Inflammatory macrophage (primary cell): ENCODE data around the gene MPP3.
"Not testable (repeated sequence)": the region's sequence is repeated elsewhere in the genome, so short reads cannot be mapped to it uniquely, and the experiment has no call there.

ENCODE experiments used
- DNase-seq, 2 donors: peaks; one replicate each; pipeline ENCODE4 v3.0.0-alpha.2; 2020 to 2022
- total RNA-seq, 18 experiments: gene quantifications; one replicate each; lab custom pipeline; 2026; ENCODE audit warnings: mixed read lengths in 6 of 18, inconsistent platforms in 2 of 18; lab: John Stamatoyannopoulos, UW

MPP3 gene, protein sequence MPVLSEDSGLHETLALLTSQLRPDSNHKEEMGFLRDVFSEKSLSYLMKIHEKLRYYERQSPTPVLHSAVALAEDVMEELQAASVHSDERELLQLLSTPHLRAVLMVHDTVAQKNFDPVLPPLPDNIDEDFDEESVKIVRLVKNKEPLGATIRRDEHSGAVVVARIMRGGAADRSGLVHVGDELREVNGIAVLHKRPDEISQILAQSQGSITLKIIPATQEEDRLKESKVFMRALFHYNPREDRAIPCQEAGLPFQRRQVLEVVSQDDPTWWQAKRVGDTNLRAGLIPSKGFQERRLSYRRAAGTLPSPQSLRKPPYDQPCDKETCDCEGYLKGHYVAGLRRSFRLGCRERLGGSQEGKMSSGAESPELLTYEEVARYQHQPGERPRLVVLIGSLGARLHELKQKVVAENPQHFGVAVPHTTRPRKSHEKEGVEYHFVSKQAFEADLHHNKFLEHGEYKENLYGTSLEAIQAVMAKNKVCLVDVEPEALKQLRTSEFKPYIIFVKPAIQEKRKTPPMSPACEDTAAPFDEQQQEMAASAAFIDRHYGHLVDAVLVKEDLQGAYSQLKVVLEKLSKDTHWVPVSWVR
- total RNA-seq = 0.08 to 1.7 (median 0.62) reads per million in 18 experiments

- peak; percentile 27 to 32 for DNase-seq
These were observed at the start of gene MPP3 for GRCh38 chr17:43832976-43833829. Gene MPP3, minus strand, starts transcription at chr17:43833146. Its CDS starts 1,240 bp downstream, at chr17:43831906.

- DNase-seq = no peak
These were observed 49.0 kb upstream of the MPP3 start for GRCh38 chr17:43881758-43882505.

DNA sequence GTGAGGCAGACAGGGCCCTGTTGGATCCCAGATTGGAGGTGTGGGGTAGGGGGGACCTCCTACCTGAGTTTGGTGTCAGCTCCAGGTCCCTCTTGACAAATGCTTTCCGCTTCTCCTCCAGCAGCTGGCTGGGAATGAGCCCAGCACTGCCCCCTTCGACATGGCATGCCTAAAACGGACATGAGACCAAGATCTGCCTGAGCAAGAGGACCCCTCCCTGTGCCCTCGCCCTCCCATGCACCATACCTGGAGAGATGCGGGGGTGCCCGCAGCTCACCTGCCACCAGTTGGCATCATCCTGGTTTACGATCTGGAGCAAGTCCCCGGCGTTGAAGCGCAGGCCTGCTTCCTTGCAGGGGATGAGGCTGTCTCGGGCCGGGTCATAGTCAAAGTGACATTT is 48.2 kb upstream of the MPP3 start:
- no peak for DNase-seq

DNA sequence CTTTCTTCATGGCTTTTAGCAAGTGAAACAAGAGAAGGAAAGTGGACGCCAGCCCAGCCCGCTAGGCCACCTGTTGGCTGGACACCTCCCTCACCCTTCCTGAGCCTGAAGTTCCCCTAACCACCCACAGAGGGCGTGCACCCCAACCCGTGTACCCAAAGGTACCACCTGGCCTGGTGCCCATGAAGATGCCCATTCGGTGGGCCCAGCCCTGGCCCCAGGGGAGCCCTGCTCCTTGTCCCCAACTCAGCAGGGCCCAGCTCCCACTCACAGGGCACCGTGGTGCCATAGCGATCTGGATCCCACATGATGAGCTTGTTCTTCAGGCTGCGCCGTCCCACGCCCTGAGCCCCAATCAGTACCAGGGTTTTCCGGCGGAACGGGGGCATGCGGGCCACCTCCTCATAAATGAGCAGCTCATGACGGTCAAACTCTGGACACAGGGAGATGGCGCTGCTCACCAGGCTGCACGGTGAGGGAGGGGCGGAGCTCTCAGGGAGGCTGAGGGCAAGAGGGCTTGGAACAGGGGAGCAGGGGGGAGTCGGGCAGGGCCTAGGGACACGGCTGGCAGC is 47.6 kb upstream of the MPP3 start:
- peak; percentile 4 to 14 for DNase-seq

DNA sequence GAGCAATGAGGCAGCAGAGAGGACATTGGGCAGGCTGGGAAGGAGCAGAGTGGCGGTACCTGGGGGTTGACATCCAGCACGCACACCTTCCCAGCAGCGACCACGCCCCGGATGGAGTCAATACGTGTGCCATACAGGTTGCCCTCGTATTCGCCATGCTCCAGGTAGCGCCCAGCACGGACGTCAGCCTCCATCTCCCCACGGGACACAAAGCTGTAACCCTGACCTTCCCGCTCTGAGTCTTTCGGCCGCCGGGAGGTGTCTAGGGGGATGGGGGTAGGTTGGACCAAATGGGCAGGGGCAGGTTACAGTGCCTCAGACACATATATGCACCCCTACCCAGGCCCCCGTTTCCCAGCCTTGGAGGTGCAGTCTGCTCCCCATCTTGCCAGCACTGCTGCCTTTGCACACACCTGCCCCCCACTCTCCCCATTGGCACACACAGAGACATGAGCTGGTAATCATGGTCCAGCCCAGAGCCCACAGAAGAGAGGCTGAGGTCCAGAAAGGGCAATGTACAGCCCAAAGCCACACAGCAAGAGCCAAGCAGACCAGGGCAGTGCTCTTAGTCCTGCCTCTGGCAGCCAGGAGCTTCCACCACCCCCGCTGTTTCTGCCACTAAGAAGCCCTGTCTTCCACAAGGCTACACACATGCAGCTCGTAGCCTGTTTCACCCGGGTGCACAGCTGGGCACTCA is 46.9 kb upstream of the MPP3 start:
- DNase-seq = no peak

DNA sequence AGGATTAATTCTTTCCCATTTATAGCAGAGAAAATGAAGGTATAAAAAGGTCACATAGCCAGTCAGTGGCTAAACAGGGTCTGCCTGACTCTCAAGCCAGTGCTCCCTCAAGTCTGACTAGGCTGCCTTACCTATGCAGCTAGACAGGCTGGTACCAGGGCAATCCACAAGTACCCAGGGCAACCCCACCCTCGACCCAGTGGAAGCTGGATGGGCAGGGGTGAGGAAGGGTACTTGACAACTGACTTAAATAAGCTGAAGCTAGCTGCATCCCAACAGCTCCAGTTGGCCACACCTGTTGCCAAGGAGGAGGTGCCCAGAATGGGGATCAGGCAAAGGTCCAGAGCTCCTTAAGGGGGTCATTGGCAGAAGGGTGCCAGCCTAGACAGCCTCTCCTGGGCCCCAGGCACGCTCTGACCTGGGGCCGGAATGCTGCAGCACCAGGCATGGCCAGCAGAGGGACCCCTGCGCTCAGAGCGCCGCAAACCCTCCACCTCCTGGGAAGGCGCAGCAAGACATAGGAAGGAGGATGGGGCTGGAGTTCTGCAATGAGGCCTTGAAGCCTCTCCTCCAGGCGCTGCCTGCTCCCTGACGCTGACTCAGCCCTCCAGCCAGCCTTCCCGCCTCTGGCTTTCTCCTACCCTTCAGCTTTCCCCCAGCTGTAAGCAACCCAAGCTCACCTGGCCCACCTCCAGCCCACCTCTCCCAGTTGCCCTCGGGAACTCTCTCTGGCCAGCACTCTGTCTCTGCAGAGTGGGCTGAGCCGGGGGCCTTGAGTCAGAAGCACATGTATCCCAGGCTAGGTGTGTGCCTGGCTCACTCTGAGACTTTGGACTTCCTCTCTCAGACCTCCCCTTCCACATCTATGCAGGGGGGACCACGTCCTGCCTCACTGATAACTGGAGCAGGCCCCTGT is 45.6 kb upstream of the MPP3 start:
- DNase-seq = peak; percentile 68 to 75

DNA sequence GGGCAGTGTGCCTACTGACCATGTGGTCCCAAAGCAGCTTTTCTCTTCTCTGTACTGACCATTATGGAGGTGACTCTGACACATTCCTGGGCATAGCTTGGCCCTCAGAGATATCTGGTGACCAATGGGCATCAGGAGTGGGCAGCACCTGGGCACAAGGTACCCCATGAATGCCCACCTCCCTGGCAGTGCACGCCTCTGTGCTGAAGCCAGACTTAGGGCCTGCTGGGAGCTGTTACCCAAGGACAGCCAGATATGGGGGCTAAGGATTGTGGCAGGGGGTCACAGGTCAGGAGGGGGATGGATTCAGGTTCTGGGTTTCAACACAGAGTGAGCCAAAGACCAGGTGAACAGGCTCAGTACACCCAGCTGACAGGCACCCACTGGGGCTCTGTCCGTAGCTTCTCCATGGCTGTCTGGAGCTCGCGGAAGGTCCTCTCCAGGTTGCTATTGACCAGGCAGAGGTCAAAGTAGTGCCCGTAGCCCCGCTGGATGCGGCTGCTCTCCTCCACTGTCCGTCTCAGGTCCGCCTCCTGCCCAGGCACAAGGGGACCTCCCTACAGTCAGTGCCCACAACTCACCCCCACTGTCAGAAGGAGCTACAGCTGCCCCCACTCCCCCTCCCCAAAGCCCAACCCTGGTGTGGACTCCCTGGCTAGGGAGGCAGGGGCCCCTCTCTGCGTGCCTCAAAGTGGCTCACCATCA is 44.7 kb upstream of the MPP3 start:
- DNase-seq = no peak

DNA sequence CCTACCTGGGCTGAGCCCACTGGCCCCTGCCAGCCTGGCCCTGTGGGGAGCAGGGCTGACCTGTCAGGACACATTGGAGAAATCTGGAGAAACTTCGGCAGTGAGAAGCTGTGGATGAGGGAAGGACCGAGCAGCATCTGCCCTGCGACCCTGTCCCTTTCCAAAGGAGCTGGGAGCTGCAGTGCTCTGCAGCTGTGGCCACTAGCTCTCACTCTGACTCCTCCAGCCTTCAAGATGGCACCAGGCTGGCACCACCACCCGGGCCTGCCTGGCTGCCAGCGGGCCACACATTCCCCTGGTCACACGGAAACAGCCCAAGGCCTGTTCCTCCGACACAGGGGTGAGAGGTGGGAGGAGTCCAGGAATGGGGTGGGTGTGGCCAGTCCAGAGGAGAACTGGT is 44.1 kb upstream of the MPP3 start:
- DNase-seq = no peak

GRCh38 chr17:43875476-43876147 is 42.7 kb upstream of the MPP3 start:
- no peak for DNase-seq

DNA sequence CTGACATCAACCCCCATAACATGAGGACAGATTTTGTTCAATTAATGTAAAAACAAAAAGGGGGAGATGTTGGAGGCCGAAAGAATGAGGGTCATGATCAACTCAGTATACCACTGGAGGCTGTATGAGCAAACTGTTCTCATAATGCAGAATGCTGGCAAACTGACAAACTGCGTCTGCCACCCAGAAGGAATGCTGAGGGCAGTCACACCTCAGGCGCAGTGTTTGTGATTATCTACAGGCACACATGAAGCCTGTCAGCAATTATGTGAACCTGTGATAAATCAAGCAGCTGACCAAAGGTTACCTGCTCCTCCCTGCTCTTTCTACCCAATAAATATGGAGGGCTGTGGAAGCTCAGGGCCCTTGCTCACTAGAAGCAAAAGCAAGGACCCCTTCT is 41.3 kb upstream of the MPP3 start:
- no peak for DNase-seq

DNA sequence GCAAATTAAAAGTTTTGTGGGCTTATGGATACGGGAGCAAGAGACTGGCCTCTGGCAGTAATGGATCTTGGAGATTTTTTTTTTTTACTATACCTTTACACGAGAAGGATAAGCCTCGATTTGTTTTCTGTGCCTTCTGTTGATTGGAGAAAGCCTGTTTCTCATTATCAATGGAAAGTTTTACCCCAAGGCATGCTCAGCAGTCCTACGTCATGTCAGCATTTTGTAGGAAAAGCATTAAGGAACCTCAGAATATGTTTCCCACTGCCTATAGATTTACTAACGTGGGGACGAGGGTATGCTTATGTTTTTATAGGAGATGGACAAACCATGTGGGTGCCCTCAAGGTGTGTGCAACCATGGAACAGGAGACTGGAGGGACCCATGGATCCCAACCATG is 40.9 kb upstream of the MPP3 start:
- no peak for DNase-seq

DNA sequence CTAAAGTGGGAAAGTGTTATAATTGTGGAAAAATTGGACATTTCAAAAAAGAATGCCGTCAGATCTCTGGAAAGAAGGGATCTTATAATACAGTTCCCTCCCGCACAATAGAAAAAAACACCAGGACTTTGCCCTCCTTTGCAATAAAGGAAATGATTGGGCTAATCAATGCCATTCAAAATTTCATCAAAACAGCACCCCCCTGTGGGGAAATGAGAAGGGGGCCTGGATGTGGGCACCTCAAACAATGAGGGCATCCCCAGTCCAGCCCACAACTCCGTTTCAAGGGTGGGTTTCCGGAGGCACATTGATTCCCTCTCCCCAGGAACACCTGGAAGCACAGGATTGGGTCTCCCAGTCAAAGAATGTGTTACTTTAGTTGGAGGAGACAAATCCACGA is 40.1 kb upstream of the MPP3 start:
- DNase-seq = no peak

DNA sequence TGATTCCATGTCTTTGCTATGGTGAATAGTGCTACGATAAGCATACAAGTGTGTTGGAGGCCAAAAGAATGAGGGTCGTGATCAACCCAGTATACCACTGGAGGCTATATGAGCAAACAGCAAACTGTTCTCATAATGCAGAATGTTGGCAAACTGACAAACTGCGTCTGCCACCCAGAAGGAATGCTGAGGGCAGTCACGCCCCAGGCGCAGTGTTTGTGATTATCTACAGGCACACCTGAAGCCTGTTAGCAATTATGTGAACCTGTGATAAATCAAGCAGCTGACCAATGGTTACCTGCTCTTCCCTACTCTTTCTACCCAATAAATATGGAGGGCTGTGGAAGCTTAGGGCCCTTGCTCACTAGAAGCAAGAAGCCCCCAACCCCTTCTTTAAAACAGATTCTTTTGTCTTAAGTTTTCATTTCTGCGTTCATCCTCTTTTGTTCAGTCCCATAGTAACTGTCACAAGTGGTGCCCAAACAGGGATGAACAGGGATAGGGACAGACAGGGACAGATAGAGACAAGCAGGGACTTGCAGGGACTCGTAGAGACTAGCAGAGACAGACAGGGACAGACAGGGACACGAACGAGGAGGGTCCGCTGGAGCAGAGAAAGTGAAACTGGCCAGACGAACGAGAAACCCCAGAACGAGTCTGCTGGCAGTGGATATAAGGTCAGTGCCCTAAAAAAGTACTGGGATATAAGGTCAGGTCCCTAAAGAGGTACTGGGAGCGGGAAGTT is 39.2 kb upstream of the MPP3 start:
- DNase-seq = no peak

DNA sequence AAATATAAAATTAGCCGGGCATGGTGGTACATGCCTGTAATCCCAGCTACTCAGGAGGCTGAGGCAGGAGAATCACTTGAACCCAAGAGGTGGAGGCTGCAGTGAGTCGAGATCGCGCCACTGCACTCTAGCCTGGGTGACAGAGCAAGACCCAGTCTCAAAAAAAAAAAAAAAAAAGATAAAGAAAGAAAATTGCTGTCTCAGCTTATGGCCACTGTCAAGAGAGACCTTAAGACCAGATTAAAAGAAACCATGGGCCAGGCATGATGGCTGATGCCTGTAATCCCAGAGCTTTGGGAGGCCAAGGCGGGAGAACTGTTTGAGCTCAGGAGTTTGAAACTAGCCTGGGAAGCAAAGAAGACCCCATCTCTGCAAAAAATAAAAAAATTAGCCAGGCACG is 36.1 kb upstream of the MPP3 start:
- not testable (repeated sequence) for DNase-seq

GRCh38 chr17:43868226-43868994 is 35.5 kb upstream of the MPP3 start:
- peak; percentile 76 to 78 for DNase-seq

DNA sequence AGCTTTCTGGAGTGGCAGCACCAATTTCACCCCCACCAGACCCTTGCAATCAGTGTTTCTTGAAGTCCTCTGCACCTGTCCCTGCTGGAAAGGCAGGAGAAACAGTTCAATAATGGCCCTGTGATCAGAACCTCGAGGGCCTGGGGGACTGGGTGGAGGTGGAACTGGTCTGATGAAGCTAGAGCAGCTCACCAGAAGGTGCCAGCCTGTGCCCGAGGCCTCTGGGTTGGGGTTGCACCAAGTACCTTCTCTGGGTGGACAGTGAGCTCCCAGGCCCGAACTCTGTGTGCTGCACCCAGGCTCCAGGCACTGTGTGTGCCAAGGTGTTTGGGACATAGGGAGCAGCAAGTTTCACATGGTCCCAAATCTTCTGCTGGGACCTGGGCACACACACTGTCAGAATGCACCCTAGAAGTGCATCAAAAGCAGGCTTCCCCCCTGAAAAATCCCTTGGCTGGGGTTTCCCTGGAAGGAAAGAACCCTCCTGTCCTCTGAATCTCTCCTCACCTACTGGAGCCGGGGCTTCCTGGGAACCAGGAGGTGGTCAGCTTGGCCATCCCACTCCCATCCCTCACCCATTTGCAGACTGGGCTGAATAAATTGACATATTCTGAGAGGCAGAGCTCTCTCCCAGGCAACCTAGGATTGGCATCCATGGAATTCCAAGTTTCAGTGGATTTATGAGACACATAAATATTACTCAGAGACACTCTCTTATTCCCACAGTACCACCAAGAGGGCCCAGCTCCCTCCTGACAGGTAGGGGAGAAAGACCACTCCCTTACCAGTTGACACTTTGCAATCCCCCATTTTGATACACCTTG is 31.4 kb upstream of the MPP3 start:
- DNase-seq = no peak

GRCh38 chr17:43861960-43862359 is 29.0 kb upstream of the MPP3 start:
- DNase-seq = no peak
